K562 (cell line): ENCODE measurements around the gene AGTR1. TPM values are rescaled to one million over a fixed set of nuclear protein-coding genes. Genes with fewer than 3 reads are reported as not detected.

Source experiments
- ATAC-seq: fragments of 200-7000 bp; cut with Tn5 transposase; 3 replicates; pipeline ENCODE4 v1.9.1; 2020; ENCODE audit warnings: moderate library complexity
- BruUV-seq: library from RNA; stranded (reverse); fragments of 400-500 nt; replicated peaks from 2 replicates; lab custom pipeline; 2021; lab: Mats Ljungman, UMichigan
- CTCF ChIA-PET: fragments of 300-600 bp; formaldehyde crosslinking; extraction: SDS; loops from one replicate; lab custom pipeline; 2021; ENCODE audit warnings: low intra/inter-chr PET ratio; lab: Yijun Ruan, JAX
- POLR2A ChIA-PET: fragments of 300-600, 350-650 bp; sonication (Branson Sonifier 250); formaldehyde crosslinking; extraction: SDS; loops from one replicate; lab custom pipeline; 2021; ENCODE audit warnings: antibody characterized with exemption, inconsistent platforms; lab: Yijun Ruan, JAX
- DNase-seq, 4 experiments: peaks; one replicate each; pipeline versions ENCODE4 v3.0.0 to v3.0.0-alpha.2; 2011 to 2018; ENCODE audit warnings: low spot score in 3 of 4, mixed read lengths in 3 of 4; ENCODE audit errors: extremely low read depth in 1 of 4
- FAIRE-seq: peaks from 2 replicates; lab custom pipeline; 2011; peaks lifted over from hg19 to GRCh38; lab: Jason Lieb, UNC
- H2AFZ ChIP-seq: 2 replicates; pipeline ENCODE4 v1.6.0; 2011; ENCODE audit warnings: low read depth, low read length, control low read depth, inconsistent platforms
- H3K27ac ChIP-seq: fragments of 200-600 bp; 3 replicates; pipeline ENCODE4 v1.8.0; 2011; ENCODE audit warnings: low read depth, mild to moderate bottlenecking, control low read depth, inconsistent platforms, low read length, moderate library complexity, mixed read lengths; ENCODE audit errors: extremely low read depth
- H3K27me3 ChIP-seq, 2 experiments: fragments of 300-600 bp in 1 of 2; 2 replicates in 1 of 2; 3 replicates in 1 of 2; pipeline versions ENCODE4 v1.6.0 to v1.8.0; 2011; ENCODE audit warnings: inconsistent platforms in 2 of 2, low read length in 2 of 2, mild to moderate bottlenecking in 1 of 2, mixed read lengths in 1 of 2, moderate library complexity in 1 of 2; ENCODE audit not compliant: control insufficient read depth in 2 of 2, insufficient read depth in 2 of 2
- H3K36me3 ChIP-seq: fragments of 300-600 bp; 3 replicates; pipeline ENCODE4 v1.8.0; 2011; ENCODE audit warnings: mild to moderate bottlenecking, low read length, inconsistent platforms; ENCODE audit not compliant: control insufficient read depth, insufficient read depth
- H3K4me1 ChIP-seq, 2 experiments: fragments of 200-600 bp in 1 of 2; replicated peaks in 1 of 2; 2 replicates in 1 of 2; 3 replicates in 1 of 2; pipeline versions ENCODE4 v1.5.1 to v1.8.0; 2011; ENCODE audit warnings: inconsistent platforms in 2 of 2, low read length in 2 of 2, mild to moderate bottlenecking in 1 of 2, mixed read lengths in 1 of 2, moderate library complexity in 1 of 2; ENCODE audit not compliant: control insufficient read depth in 2 of 2, insufficient read depth in 2 of 2
- H3K4me2 ChIP-seq: 2 replicates; pipeline ENCODE4 v1.6.1; 2011; ENCODE audit warnings: low read length, control low read depth, inconsistent platforms, mixed read lengths; ENCODE audit not compliant: insufficient read depth
- H3K4me3 ChIP-seq: fragments of 200-600 bp; sonication (generic), shearing (Covaris generic); 2 replicates; pipeline ENCODE4 v1.5.1; 2016; ENCODE audit warnings: control low read depth, inconsistent platforms
- H3K79me2 ChIP-seq: fragments of 200-600 bp; 3 replicates; pipeline ENCODE4 v1.8.0; 2011; ENCODE audit warnings: low read length, inconsistent platforms; ENCODE audit not compliant: control insufficient read depth, insufficient read depth
- H3K9ac ChIP-seq, 2 experiments: 2 replicates each; pipeline versions ENCODE4 v1.6.0 to v1.6.1; 2011; ENCODE audit warnings: low read depth in 2 of 2, low read length in 2 of 2, control low read depth in 1 of 2, inconsistent platforms in 1 of 2, mild to moderate bottlenecking in 1 of 2, mixed read lengths in 1 of 2; ENCODE audit not compliant: insufficient read depth in 1 of 2
- H3K9me1 ChIP-seq: one replicate; pipeline ENCODE4 v1.6.0; 2011; ENCODE audit warnings: inconsistent platforms, mild to moderate bottlenecking, low read length, moderate library complexity; ENCODE audit not compliant: control insufficient read depth, insufficient read depth
- H3K9me3 ChIP-seq: replicated peaks from 2 replicates; pipeline ENCODE4 v1.5.1; 2011; ENCODE audit warnings: low read depth, low read length, inconsistent platforms; ENCODE audit not compliant: control insufficient read depth, insufficient read depth
- H4K20me1 ChIP-seq: replicated peaks from 2 replicates; pipeline ENCODE4 v1.6.1; 2011; ENCODE audit warnings: low read length, inconsistent platforms, mixed read lengths; ENCODE audit not compliant: control insufficient read depth, insufficient read depth
- E2F4 ChIP-seq: sonication (generic); formaldehyde crosslinking; IDR thresholded peaks from 2 replicates; pipeline ENCODE4 v1.8.0; 2022; ENCODE audit warnings: mild to moderate bottlenecking, low read depth, missing genetic modification reagents
- MLLT1 ChIP-seq, 2 experiments: fragments of 450-650 bp; IDR thresholded peaks; 2 replicates each; pipeline ENCODE4 v1.6.1; 2016
- NUFIP1 ChIP-seq: fragments of 450-650 bp; IDR thresholded peaks from 2 replicates; pipeline ENCODE4 v1.6.1; 2018; ENCODE audit not compliant: partially characterized antibody
- RNF2 ChIP-seq: sonication (generic); IDR thresholded peaks from 2 replicates; pipeline ENCODE4 v1.6.1; 2016
- SNIP1 ChIP-seq: fragments of 450-650 bp; IDR thresholded peaks from 2 replicates; pipeline ENCODE4 v1.7.1; 2017; ENCODE audit warnings: low read depth, mild to moderate bottlenecking
- SOX6 ChIP-seq: fragments of 450-650 bp; IDR thresholded peaks from 2 replicates; pipeline ENCODE4 v1.6.1; 2014; ENCODE audit warnings: mild to moderate bottlenecking
- THRB ChIP-seq: fragments of 450-650 bp; formaldehyde crosslinking; conservative IDR thresholded peaks from 2 replicates; pipeline ENCODE4 v1.4.0; 2022; ENCODE audit warnings: mild to moderate bottlenecking, missing genetic modification characterization
- ZNF398 ChIP-seq: fragments of 250-450 bp; sonication (Bioruptor Pico); IDR thresholded peaks from 2 replicates; pipeline ENCODE4 v1.8.0; 2021; ENCODE audit warnings: moderate library complexity, mild to moderate bottlenecking, inconsistent platforms
- ZNF584 ChIP-seq: fragments of 200-800 bp; sonication (Bioruptor generic); IDR thresholded peaks from 2 replicates; pipeline ENCODE4 v1.6.1; 2016; ENCODE audit warnings: low read depth, mild to moderate bottlenecking, missing genetic modification characterization, missing compliant biosample characterization
- WGBS: fragments of 100-300 bp; shearing (Covaris generic); methylation state at CpG from one replicate; pipeline ENCODE4 v1.1.6; 2016; ENCODE audit warnings: low coverage, mixed read lengths; ENCODE audit not compliant: insufficient coverage; ENCODE audit errors: missing lambda C conversion rate; 5-methylcytosine and 5-hydroxymethylcytosine counted together
- in situ Hi-C: fragments of 300-500 bp; cut with MboI; formaldehyde crosslinking; loops from 4 replicates; pipeline ENCODE4 v1.15.0; 2018; ENCODE audit warnings: inconsistent platforms, mixed read lengths
- intact Hi-C: fragments of 100-400 bp; cut with micrococcal nuclease; formaldehyde crosslinking; loops from 2 replicates; pipeline ENCODE4 v1.14.2; 2022
- polyA plus RNA-seq, 8 experiments: library from polyadenylated mRNA; depleted of rRNA in 4 of 8; stranded (reverse) in 5 of 8; unstranded in 3 of 8; fragments of >200 nt; fragmentation: Nextera tagmentation in 2 of 8; fragmentation: Illumina TruSeq in 1 of 8; extraction: Ambion mirVana in 2 of 8; extraction: Trizol in 1 of 8; gene quantifications; 2 replicates each; pipeline versions ENCODE4 v1.2.1 to v1.2.3, GENCODE V29; 2011 to 2014; ENCODE audit warnings: inconsistent platforms in 1 of 8, missing spikeins in 1 of 8
- total RNA-seq, 7 experiments: library from RNA; depleted of rRNA in 6 of 7; stranded (reverse); fragments of >200 nt in 6 of 7; fragmentation: Illumina TruSeq in 2 of 7; extraction: Trizol in 2 of 7; gene quantifications; 2 replicates each; pipeline versions ENCODE4 v1.2.1 to v1.2.3, GENCODE V29; 2011 to 2021; ENCODE audit warnings: low replicate concordance in 1 of 7

AGTR1 gene
- total and polyA plus RNA-seq, 9 of the 15 experiments (the other 6 are each of a cell fraction or from before 2014, with no cell fraction given), result not detected

- no peak for TF ChIP-seq RNF2
Observed at GRCh38 chr3:148654433-148654832, 43.3 kb upstream of the AGTR1 start (continued).

GRCh38 chr3:148657470-148657869 lies 40.2 kb upstream of the AGTR1 start:
- Histone ChIP-seq H3K36me3 (no peaks in the 10 kb centered on the region), H2AFZ (no peak overlapping the region), H3K9me1 (no peaks in the 10 kb centered on the region), H3K9ac (no peak overlapping the region), H3K9me3 (no peaks in the 10 kb centered on the region), H3K4me3 (no peak overlapping the region), H3K27me3 (no peaks in the 10 kb centered on the region), H4K20me1 (no peaks in the 10 kb centered on the region), H3K27ac (no peak overlapping the region), H3K4me2 (no peak overlapping the region), H3K4me1 (no peaks in the 10 kb centered on the region), H3K79me2 (no peaks in the 10 kb centered on the region)
- ATAC-seq, result no peak
- ChIA-PET POLR2A (no interaction called here), CTCF (no interaction called here)
- WGBS, result 1% methylated on average over 4 of the region's 4 CpGs
- no peak for DNase-seq
- intact Hi-C loops (no loop called here), in situ Hi-C loops (no loop called here)
- FAIRE-seq, result no peak
- BruUV-seq, result no TSS peak
- TF ChIP-seq E2F4 (CRISPR knock-in tag) (no peak), NUFIP1 (no peak), SNIP1 (no peak)

- Histone ChIP-seq H2AFZ (no peak overlapping the region), H3K4me1 (no peaks in the 10 kb centered on the region), H3K9me1 (no peaks in the 10 kb centered on the region), H3K79me2 (no peaks in the 10 kb centered on the region), H3K4me3 (no peak overlapping the region), H3K9me3 (no peaks in the 10 kb centered on the region), H4K20me1 (no peaks in the 10 kb centered on the region), H3K36me3 (no peaks in the 10 kb centered on the region), H3K4me2 (no peak overlapping the region), H3K27ac (no peak overlapping the region), H3K27me3 (no peaks in the 10 kb centered on the region), H3K9ac (no peak overlapping the region)
- ChIA-PET POLR2A (no interaction called here), CTCF (no interaction called here)
- BruUV-seq, result no TSS peak
- no peak for ATAC-seq
- in situ Hi-C loops (no loop called here), intact Hi-C loops (no loop called here)
- DNase-seq, result no peak
- 5% methylated on average over 1 of the region's 1 CpG for WGBS
- no peak for FAIRE-seq
- TF ChIP-seq ZNF398 (CRISPR knock-in tag), result no peak
- no peak for TF ChIP-seq THRB (CRISPR knock-in tag)
- no peak for TF ChIP-seq MLLT1 (IDR thresholded peaks at IDR 0.05)
- no peak for TF ChIP-seq ZNF584
- no peak for TF ChIP-seq SOX6
Observed at GRCh38 chr3:148659512-148659911, 38.2 kb upstream of the AGTR1 start.
